RWPE1 (cell line): ENCODE results near the gene ACD.
"Not testable (repeated sequence)": the region's sequence is repeated elsewhere in the genome, so short reads cannot be mapped to it uniquely, and the experiment has no call there.

Source experiments
- CTCF ChIA-PET: fragments of 350-600 bp; sonication (Branson Sonifier 250); formaldehyde crosslinking; extraction: SDS; loops from one replicate; lab custom pipeline; 2021; lab: Yijun Ruan, JAX
- POLR2A ChIA-PET: fragments of 400-600 bp; formaldehyde crosslinking; extraction: SDS; loops from one replicate; lab custom pipeline; 2020; ENCODE audit warnings: antibody characterized with exemption; ENCODE audit not compliant: low non-redundant PET; lab: Yijun Ruan, JAX
- DNase-seq: peaks from one replicate; pipeline ENCODE4 v3.0.0; 2012; ENCODE audit warnings: low spot score
- H3K27ac ChIP-seq: fragments of 450-650 bp; 2 replicates; pipeline ENCODE4 v1.5.1; 2017
- TF ChIP-seq, protein P1 (sequence below): fragments of 450-650 bp; conservative IDR thresholded peaks from 2 replicates; pipeline ENCODE4 v1.5.1; 2017; ENCODE audit warnings: low read depth, mild to moderate bottlenecking

ACD gene

GRCh38 chr16:67703626-67704025 is 43.6 kb upstream of the ACD start:
- no peak for DNase-seq
- H3K27ac ChIP-seq, result no peak overlapping the region
- ChIA-PET POLR2A (no interaction called here), CTCF (no interaction called here)
- TF ChIP-seq, protein P1, sequence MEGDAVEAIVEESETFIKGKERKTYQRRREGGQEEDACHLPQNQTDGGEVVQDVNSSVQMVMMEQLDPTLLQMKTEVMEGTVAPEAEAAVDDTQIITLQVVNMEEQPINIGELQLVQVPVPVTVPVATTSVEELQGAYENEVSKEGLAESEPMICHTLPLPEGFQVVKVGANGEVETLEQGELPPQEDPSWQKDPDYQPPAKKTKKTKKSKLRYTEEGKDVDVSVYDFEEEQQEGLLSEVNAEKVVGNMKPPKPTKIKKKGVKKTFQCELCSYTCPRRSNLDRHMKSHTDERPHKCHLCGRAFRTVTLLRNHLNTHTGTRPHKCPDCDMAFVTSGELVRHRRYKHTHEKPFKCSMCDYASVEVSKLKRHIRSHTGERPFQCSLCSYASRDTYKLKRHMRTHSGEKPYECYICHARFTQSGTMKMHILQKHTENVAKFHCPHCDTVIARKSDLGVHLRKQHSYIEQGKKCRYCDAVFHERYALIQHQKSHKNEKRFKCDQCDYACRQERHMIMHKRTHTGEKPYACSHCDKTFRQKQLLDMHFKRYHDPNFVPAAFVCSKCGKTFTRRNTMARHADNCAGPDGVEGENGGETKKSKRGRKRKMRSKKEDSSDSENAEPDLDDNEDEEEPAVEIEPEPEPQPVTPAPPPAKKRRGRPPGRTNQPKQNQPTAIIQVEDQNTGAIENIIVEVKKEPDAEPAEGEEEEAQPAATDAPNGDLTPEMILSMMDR, result no peak

- TF ChIP-seq, protein P1, result no peak
- DNase-seq, result no peak
- CTCF ChIA-PET, result interaction anchor here (0.6 to 1.0 kb wide), 4 partner anchors 98 to 435 kb away, joined by 3 to 7 read pairs (median 5); no protein-coding TSS in a partner anchor
- H3K27ac ChIP-seq, result no peak overlapping the region
- POLR2A ChIA-PET, result no interaction called here
These were observed 42.1 kb upstream of the ACD start for GRCh38 chr16:67702130-67702529.

- ChIA-PET CTCF (interaction anchor here (0.6 to 1.0 kb wide), 2 partner anchors 98 to 115 kb away, joined by 5 to 7 read pairs; no protein-coding TSS in a partner anchor), POLR2A (no interaction called here)
- H3K27ac ChIP-seq, result no peak overlapping the region
- TF ChIP-seq, protein P1, result no peak
- DNase-seq, result no peak
These were observed 41.4 kb upstream of the ACD start for GRCh38 chr16:67701420-67701819.

GRCh38 chr16:67699265-67699664 is 39.2 kb upstream of the ACD start:
- no peak overlapping the region for H3K27ac ChIP-seq
- ChIA-PET POLR2A (no interaction called here), CTCF (no interaction called here)
- DNase-seq, result no peak
- TF ChIP-seq, protein P1, result no peak

DNA sequence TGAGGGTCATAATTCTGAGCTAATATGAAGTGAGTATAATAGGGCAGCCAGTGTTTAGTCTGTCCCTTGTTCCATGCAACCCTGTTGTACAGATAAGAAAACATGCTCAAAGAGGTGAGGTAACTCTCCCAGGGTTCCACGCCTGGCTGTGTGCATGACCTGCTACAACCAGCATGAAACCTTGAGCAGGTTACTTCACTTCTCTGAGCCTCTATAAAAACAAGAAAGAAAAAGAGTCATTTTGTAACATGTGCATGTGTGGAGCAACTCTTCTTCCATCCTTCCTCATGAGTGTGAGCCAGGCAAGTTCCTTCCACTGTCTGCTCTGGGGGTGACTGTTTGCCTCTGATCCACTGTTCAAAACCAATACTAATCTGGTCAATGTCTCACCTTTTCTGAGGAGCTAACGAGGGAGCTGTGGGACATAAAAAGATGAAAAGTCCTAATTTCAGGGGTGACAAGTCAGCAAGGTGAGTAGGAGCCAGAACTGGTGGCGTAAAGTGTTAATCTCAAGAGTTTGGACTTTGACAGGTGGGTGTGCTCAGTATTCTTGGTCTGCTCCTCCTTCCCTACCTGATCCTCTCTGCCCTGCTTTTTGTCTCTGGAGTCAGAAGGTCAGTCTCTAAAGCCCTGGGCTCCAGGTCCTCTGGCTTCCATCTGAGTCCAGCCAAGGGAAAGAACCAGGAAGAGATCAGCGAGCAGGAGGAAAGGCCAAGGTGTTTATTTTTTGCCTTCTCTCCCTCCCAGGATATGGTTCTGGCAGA is 37.5 kb upstream of the ACD start:
- TF ChIP-seq, protein P1, result no peak
- no peak for DNase-seq
- no peak overlapping the region for H3K27ac ChIP-seq
- ChIA-PET CTCF (no interaction called here), POLR2A (no interaction called here)

DNA sequence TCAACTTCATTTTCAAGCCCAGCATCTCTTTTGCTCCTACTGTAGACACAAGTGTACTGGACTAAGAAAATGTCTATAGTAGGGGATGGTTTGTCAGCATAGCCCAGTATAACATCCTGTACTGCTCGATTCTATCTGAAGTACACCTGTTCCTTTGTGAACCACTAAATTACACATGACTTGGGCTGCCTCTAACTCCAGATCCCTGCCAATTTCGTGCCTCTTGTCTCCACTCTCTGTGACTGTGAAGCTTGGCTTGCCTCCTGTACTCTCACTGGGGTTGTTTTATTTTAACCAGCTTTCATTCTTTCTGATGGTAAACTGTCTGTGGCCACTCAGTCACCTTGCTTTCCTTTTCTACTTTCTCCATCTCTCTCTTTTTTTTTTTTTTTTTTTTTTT is 34.6 kb upstream of the ACD start:
- ChIA-PET CTCF (interaction anchor here (1.1 kb wide), 1 partner anchor 122 kb away, joined by 4 read pairs; no protein-coding TSS in a partner anchor), POLR2A (interaction anchor here (0.6 kb wide), 1 partner anchor 214 kb away, joined by 4 read pairs; the partner anchor contains the start of gene ATP6V0D1)
- no peak overlapping the region for H3K27ac ChIP-seq
- TF ChIP-seq, protein P1, result no peak
- no peak for DNase-seq

DNA sequence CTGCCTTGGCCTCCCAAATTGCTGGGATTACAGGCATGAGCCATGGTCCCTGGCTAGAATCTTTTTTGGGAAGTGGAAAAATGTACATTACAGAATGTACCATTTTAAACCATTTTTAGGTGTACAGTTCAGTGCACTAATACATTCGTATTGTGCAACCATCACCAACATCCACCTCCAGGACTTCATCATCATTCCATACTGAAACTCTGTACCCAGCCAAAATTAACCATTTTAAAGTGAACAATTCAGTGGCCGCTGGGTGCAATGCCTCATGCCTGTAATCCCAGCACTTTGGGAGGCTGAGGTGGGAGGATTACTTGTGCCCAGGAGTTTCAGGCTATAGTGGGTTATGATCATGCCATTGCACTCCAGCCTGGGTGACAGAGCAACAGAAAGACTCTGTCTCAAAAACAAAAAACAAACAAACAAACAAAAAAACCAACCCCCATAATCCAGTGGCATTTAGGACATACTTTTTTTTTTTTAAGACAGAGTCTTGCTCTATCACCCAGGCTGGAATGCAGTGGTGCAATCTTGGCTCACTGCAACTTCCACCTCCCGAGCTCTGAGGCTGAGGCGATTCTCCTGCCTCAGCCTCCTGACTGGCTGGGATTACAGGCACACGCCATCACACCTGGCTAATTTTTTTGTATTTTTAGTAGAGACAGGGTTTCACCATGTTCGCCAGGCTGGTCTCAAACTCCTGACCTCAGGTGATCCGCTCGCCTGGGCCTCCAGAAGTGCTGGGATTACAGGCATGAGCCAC is 33.6 kb upstream of the ACD start:
- DNase-seq, POLR2A ChIA-PET, H3K27ac ChIP-seq: not testable (repeated sequence)
- CTCF ChIA-PET, result interaction anchor here (1.1 kb wide), 1 partner anchor 123 kb away, joined by 4 read pairs; no protein-coding TSS in a partner anchor
